Adrenal gland (tissue), 5 donors: ENCODE results near the gene FAM89B.

Source experiments
- CTCF ChIP-seq, 6 experiments: fragments of 450-650 bp in 4 of 6; fragments of 200-600 bp in 2 of 6; sonication (generic) in 1 of 6; IDR thresholded peaks; 1 replicate in 5 of 6; 2 replicates in 1 of 6; pipeline versions ENCODE4 v1.5.1 to v1.8.0; 2016 to 2021; ENCODE audit warnings: antibody characterized with exemption in 6 of 6, mild to moderate bottlenecking in 2 of 6, moderate library complexity in 1 of 6
- POLR2A ChIP-seq, 2 donors: fragments of 450-650 bp; IDR thresholded peaks; one replicate each; pipeline ENCODE4 v1.6.1; 2017; ENCODE audit warnings: antibody characterized with exemption in 2 of 2, mild to moderate bottlenecking in 2 of 2, moderate library complexity in 1 of 2
- donor health status: DM: no; HTN: no; CAD: no.

- no peak for TF ChIP-seq CTCF (IDR thresholded peaks at IDR 0.05)
- no peak for TF ChIP-seq POLR2A (IDR thresholded peaks at IDR 0.05)
Measured at GRCh38 chr11:65599216-65599954, 27.0 kb downstream of the FAM89B start.
